Osteoblast (primary cell): ENCODE data around the gene PAN3. TPM values are rescaled to one million over a fixed set of nuclear protein-coding genes. Genes with fewer than 3 reads are reported as not detected.
A peak's percentile ranks its signal among the peaks of the same experiment; 100 is the strongest.

ENCODE experiments used
- DNase-seq: peaks from one replicate; pipeline ENCODE4 v3.0.0; 2011; ENCODE audit warnings: low spot score, mixed read lengths; ENCODE audit not compliant: insufficient read length; ENCODE audit errors: missing footprints
- H2AFZ ChIP-seq: 2 replicates; pipeline ENCODE4 v1.6.0; 2011; ENCODE audit warnings: mild to moderate bottlenecking, low read length
- H3K27ac ChIP-seq: 2 replicates; pipeline ENCODE4 v1.5.1; 2011; ENCODE audit warnings: mild to moderate bottlenecking, low read depth, low read length, moderate library complexity
- H3K27me3 ChIP-seq: 2 replicates; pipeline ENCODE4 v1.6.0; 2012; ENCODE audit warnings: mild to moderate bottlenecking, control low read depth, inconsistent platforms, low read length, moderate library complexity; ENCODE audit not compliant: insufficient read depth
- H3K36me3 ChIP-seq: 2 replicates; pipeline ENCODE4 v1.5.1; 2011; ENCODE audit warnings: mild to moderate bottlenecking, low read length, control low read depth, moderate library complexity; ENCODE audit not compliant: insufficient read depth
- H3K4me1 ChIP-seq: 2 replicates; pipeline ENCODE4 v1.5.1; 2011; ENCODE audit warnings: mild to moderate bottlenecking, low read length, control low read depth, moderate library complexity; ENCODE audit not compliant: insufficient read depth
- H3K4me2 ChIP-seq: 2 replicates; pipeline ENCODE4 v1.6.0; 2011; ENCODE audit warnings: mild to moderate bottlenecking, low read length; ENCODE audit not compliant: insufficient read depth
- H3K4me3 ChIP-seq: fragments of 200-600 bp; sonication (generic); 3 replicates; pipeline ENCODE4 v1.5.1; 2012; ENCODE audit warnings: mild to moderate bottlenecking, low read length, inconsistent platforms; ENCODE audit not compliant: insufficient read depth
- H3K79me2 ChIP-seq: 2 replicates; pipeline ENCODE4 v1.6.0; 2012; ENCODE audit warnings: mild to moderate bottlenecking, low read length, control low read depth, inconsistent platforms; ENCODE audit not compliant: insufficient read depth
- H3K9me3 ChIP-seq: 2 replicates; pipeline ENCODE4 v1.5.1; 2011; ENCODE audit warnings: low read depth, low read length, control low read depth
- H4K20me1 ChIP-seq: 2 replicates; pipeline ENCODE4 v1.6.0; 2012; ENCODE audit warnings: mild to moderate bottlenecking, low read length, control low read depth; ENCODE audit not compliant: insufficient read depth
- total RNA-seq: library from RNA; depleted of rRNA; stranded (reverse); fragments of >200 nt; gene quantifications from 2 replicates; pipeline ENCODE4 v1.2.3, GENCODE V29; 2012
- TF ChIP-seq, protein P1 (sequence below): IDR thresholded peaks from 2 replicates; pipeline ENCODE4 v1.5.1; 2011; ENCODE audit warnings: mild to moderate bottlenecking, low read depth, low read length, moderate library complexity; ENCODE audit errors: extremely low read depth

PAN3 gene
- total RNA-seq, 1 donor = 27.5 TPM

DNA sequence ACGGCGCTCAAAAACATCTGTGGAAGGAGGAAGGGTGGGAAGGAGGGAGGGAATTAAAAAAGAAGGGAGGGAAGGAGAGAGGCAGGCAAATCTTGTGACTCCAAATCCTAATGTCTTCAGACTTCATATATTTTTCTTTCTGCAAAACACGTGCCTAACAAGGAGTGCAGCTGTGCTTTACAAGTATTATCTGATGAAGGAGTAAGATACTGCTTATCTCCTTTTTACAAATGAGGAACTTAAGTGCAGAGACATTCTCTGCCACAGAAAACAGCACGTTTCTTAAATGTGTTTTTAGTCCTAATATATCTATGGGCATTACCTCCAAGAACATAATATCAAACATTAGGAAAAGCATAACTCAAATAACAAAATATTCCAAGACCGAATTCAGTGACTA, 44.5 kb upstream of the PAN3 start:
- no peak overlapping the region for H2AFZ ChIP-seq
- H3K9me3 ChIP-seq = no peaks in the 10 kb centered on the region
- peaks cover 24% of the 10 kb centered on the region for H3K27me3 ChIP-seq
- TF ChIP-seq, protein P1, sequence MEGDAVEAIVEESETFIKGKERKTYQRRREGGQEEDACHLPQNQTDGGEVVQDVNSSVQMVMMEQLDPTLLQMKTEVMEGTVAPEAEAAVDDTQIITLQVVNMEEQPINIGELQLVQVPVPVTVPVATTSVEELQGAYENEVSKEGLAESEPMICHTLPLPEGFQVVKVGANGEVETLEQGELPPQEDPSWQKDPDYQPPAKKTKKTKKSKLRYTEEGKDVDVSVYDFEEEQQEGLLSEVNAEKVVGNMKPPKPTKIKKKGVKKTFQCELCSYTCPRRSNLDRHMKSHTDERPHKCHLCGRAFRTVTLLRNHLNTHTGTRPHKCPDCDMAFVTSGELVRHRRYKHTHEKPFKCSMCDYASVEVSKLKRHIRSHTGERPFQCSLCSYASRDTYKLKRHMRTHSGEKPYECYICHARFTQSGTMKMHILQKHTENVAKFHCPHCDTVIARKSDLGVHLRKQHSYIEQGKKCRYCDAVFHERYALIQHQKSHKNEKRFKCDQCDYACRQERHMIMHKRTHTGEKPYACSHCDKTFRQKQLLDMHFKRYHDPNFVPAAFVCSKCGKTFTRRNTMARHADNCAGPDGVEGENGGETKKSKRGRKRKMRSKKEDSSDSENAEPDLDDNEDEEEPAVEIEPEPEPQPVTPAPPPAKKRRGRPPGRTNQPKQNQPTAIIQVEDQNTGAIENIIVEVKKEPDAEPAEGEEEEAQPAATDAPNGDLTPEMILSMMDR = no peak
- H3K79me2 ChIP-seq = no peaks in the 10 kb centered on the region
- no peaks in the 10 kb centered on the region for H4K20me1 ChIP-seq
- H3K27ac ChIP-seq = no peak overlapping the region
- H3K4me1 ChIP-seq = no peaks in the 10 kb centered on the region
- no peak overlapping the region for H3K4me3 ChIP-seq
- no peak overlapping the region for H3K4me2 ChIP-seq
- DNase-seq = no peak
- H3K36me3 ChIP-seq = no peaks in the 10 kb centered on the region

DNA sequence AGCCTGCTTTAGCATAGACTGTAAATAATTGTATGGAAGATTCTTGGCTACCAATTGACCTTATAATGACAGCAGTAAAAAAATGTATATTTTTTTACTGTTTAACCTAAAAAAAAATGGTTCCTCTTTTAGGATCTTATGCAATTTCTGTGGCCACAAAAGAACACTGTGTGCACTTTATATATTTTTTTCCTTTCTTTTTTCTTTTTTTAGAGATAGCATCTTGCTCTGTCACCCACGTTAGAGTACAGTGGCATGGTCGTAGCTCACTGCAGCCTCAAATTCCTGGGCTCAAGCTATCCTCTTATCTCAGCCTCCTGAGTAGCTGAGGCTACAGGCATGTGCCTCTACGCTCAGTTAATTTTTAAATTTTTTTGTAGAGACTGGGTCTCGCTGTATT, 44.0 kb upstream of the PAN3 start:
- Histone ChIP-seq H3K27ac (no peak overlapping the region), H3K79me2 (no peaks in the 10 kb centered on the region), H4K20me1 (no peaks in the 10 kb centered on the region), H2AFZ (no peak overlapping the region), H3K4me2 (no peak overlapping the region), H3K36me3 (no peaks in the 10 kb centered on the region), H3K27me3 (peaks cover 28% of the 10 kb centered on the region), H3K4me1 (no peaks in the 10 kb centered on the region), H3K4me3 (no peak overlapping the region), H3K9me3 (no peaks in the 10 kb centered on the region)
- no peak for DNase-seq
- TF ChIP-seq, protein P1 = no peak

DNA sequence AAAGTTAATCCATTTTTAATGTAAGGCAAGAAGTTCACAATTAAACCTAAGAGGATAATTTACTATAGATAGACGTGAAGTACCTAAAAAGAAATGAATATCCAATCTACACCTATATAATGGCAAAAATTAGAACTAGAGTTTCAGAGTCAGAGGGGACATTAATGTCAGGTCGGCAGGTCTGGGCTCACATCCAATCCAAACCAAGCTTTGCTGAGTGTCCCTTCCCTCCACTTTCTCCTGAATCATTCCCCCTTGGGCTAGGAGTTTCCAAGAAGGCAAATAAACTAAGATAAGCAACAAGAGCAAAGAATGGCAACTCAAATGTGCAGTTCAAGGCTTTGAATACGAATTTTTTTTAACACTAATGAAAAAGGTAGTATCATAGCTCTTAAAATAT, 40.8 kb upstream of the PAN3 start:
- DNase-seq = peak; percentile 36
- Histone ChIP-seq H3K36me3 (no peaks in the 10 kb centered on the region), H2AFZ (no peak overlapping the region), H3K4me1 (no peaks in the 10 kb centered on the region), H3K9me3 (no peaks in the 10 kb centered on the region), H3K27ac (no peak overlapping the region), H3K4me3 (no peak overlapping the region), H3K27me3 (peaks cover 57% of the 10 kb centered on the region), H3K79me2 (no peaks in the 10 kb centered on the region), H3K4me2 (no peak overlapping the region), H4K20me1 (no peaks in the 10 kb centered on the region)
- TF ChIP-seq, protein P1 = no peak

DNA sequence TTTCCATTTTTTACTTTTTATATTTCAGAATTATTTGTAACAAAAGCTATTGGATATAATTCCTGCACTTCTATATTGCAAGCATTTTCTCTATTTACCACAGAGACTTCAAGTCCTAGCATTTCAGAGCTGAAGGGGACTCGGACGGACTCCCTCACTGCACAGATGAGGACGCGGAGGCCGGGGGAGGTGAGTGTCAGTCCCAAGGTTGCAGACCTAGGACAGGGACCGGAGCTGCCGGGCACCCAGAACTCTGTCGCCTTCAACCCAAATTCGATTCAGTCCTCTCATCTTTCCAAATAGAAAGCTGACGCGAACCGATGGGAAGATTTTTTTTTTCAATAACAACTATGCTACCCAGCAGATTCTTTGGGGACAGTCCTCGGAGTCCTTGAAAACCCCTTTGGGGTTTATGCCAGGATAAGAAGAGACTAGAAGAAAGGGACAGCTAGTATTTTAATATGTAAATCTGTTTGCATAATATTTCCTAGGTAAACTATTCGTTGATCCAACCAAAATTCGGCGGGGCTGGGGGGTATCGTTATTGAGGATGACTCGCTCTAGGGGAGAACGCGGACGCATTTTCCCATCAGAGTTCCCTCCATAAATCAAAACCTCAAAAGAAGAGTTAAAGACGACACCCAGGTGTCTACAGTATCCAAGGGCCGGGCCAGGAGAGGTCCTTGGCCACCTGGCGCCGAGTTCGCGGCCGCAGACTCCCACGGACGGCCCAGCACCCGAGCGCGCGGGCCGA, 38.8 kb upstream of the PAN3 start:
- H3K4me2 ChIP-seq = peak overlapping the region; percentile 18
- no peaks in the 10 kb centered on the region for H3K4me1 ChIP-seq
- H3K27ac ChIP-seq = no peak overlapping the region
- peak; percentile 62 for DNase-seq
- no peak overlapping the region for H3K4me3 ChIP-seq
- H3K9me3 ChIP-seq = no peaks in the 10 kb centered on the region
- H2AFZ ChIP-seq = no peak overlapping the region
- H3K79me2 ChIP-seq = no peaks in the 10 kb centered on the region
- no peaks in the 10 kb centered on the region for H4K20me1 ChIP-seq
- H3K36me3 ChIP-seq = no peaks in the 10 kb centered on the region
- TF ChIP-seq, protein P1 = no peak
- peaks cover 58% of the 10 kb centered on the region for H3K27me3 ChIP-seq
